ENCODE results near the gene FANCF.

Gene FANCF

GRCh38 chr11:22641559-22641958, 15.9 kb upstream of the FANCF start:
- no peak for TF ChIP-seq CTCF (IDR thresholded peaks at IDR 0.05; ENCODE audit: borderline replicate concordance, control extremely low read depth, extremely low read depth, insufficient read depth, missing control alignments)
- in situ Hi-C loops (cut with MboI; ENCODE audit: low sequenced_read_pairs, unreplicated experiment), result no loop called here
- no peak for DNase-seq (ENCODE audit: low spot score)

GRCh38 chr11:22640862-22641261, 15.2 kb upstream of the FANCF start:
- TF ChIP-seq CTCF (IDR thresholded peaks at IDR 0.05; ENCODE audit: borderline replicate concordance, control extremely low read depth, extremely low read depth, insufficient read depth, missing control alignments), result no peak
- DNase-seq (ENCODE audit: low spot score), result no peak
- in situ Hi-C loops (cut with MboI; ENCODE audit: low sequenced_read_pairs, unreplicated experiment), result no loop called here

GRCh38 chr11:22635689-22636088, 10.1 kb upstream of the FANCF start:
- in situ Hi-C loops (cut with MboI; ENCODE audit: low sequenced_read_pairs, unreplicated experiment), result no loop called here
- DNase-seq (ENCODE audit: low spot score), result no peak
- TF ChIP-seq CTCF (IDR thresholded peaks at IDR 0.05; ENCODE audit: borderline replicate concordance, control extremely low read depth, extremely low read depth, insufficient read depth, missing control alignments), result no peak

GRCh38 chr11:22634897-22635629, 9.4 kb upstream of the FANCF start:
- DNase-seq (ENCODE audit: low spot score), result no peak
- no peak for TF ChIP-seq CTCF (IDR thresholded peaks at IDR 0.05; ENCODE audit: borderline replicate concordance, control extremely low read depth, extremely low read depth, insufficient read depth, missing control alignments)
- in situ Hi-C loops (cut with MboI; ENCODE audit: low sequenced_read_pairs, unreplicated experiment), result no loop called here

GRCh38 chr11:22633354-22633902, 7.8 kb upstream of the FANCF start:
- DNase-seq (ENCODE audit: low spot score), result no peak
- in situ Hi-C loops (cut with MboI; ENCODE audit: low sequenced_read_pairs, unreplicated experiment), result no loop called here
- no peak for TF ChIP-seq CTCF (IDR thresholded peaks at IDR 0.05; ENCODE audit: borderline replicate concordance, control extremely low read depth, extremely low read depth, insufficient read depth, missing control alignments)

GRCh38 chr11:22627421-22627820, 1.8 kb upstream of the FANCF start:
- in situ Hi-C loops (cut with MboI; ENCODE audit: low sequenced_read_pairs, unreplicated experiment), result no loop called here
- DNase-seq (ENCODE audit: low spot score), result no peak
- no peak for TF ChIP-seq CTCF (IDR thresholded peaks at IDR 0.05; ENCODE audit: borderline replicate concordance, control extremely low read depth, extremely low read depth, insufficient read depth, missing control alignments)

Data from GM13976 (cell line).